ENCODE results near the gene SMYD3.

The SMYD3 gene

GRCh38 chr1:245879091-245879490 lies 628.0 kb downstream of the SMYD3 start:
- peaks cover 3% of the 10 kb centered on the region for H3K4me1 ChIP-seq
- no peak for TF ChIP-seq CTCF (IDR thresholded peaks at IDR 0.05)
- no peak overlapping the region for H2AFZ ChIP-seq
- no peaks in the 10 kb centered on the region for H3K9me3 ChIP-seq (ENCODE audit: control insufficient read depth, low read length)
- H3K27me3 ChIP-seq (ENCODE audit: control insufficient read depth, insufficient read depth, low read length) = no peaks in the 10 kb centered on the region
- no peak overlapping the region for H3K4me2 ChIP-seq (ENCODE audit: low read length)
- H3K79me2 ChIP-seq = no peaks in the 10 kb centered on the region
- no peaks in the 10 kb centered on the region for H3K36me3 ChIP-seq (ENCODE audit: control insufficient read depth, insufficient read depth, low read length)
- H3K27ac ChIP-seq = no peak overlapping the region
- H3K9ac ChIP-seq = no peak overlapping the region
- no peak overlapping the region for H3K4me3 ChIP-seq (ENCODE audit: low read depth, low read length)

GRCh38 chr1:245878585-245878984 lies 628.5 kb downstream of the SMYD3 start:
- no peak for TF ChIP-seq CTCF (IDR thresholded peaks at IDR 0.05)

GRCh38 chr1:245877976-245878375 lies 629.1 kb downstream of the SMYD3 start:
- H3K4me2 ChIP-seq (ENCODE audit: low read length) = no peak overlapping the region
- no peaks in the 10 kb centered on the region for H3K27me3 ChIP-seq (ENCODE audit: control insufficient read depth, insufficient read depth, low read length)
- no peaks in the 10 kb centered on the region for H3K79me2 ChIP-seq
- no peaks in the 10 kb centered on the region for H3K9me3 ChIP-seq (ENCODE audit: control insufficient read depth, low read length)
- no peak overlapping the region for H2AFZ ChIP-seq
- peaks cover 3% of the 10 kb centered on the region for H3K4me1 ChIP-seq
- no peak overlapping the region for H3K9ac ChIP-seq
- no peak overlapping the region for H3K27ac ChIP-seq
- H3K4me3 ChIP-seq (ENCODE audit: low read depth, low read length) = no peak overlapping the region
- TF ChIP-seq CTCF (IDR thresholded peaks at IDR 0.05) = no peak
- no peaks in the 10 kb centered on the region for H3K36me3 ChIP-seq (ENCODE audit: control insufficient read depth, insufficient read depth, low read length)

More at GRCh38 chr1:245878585-245878984, 628.5 kb downstream of the SMYD3 start:
- no peak overlapping the region for H3K9ac ChIP-seq
- no peaks in the 10 kb centered on the region for H3K9me3 ChIP-seq (ENCODE audit: control insufficient read depth, low read length)
- H3K27ac ChIP-seq = no peak overlapping the region
- no peaks in the 10 kb centered on the region for H3K79me2 ChIP-seq
- H3K4me3 ChIP-seq (ENCODE audit: low read depth, low read length) = no peak overlapping the region
- H3K27me3 ChIP-seq (ENCODE audit: control insufficient read depth, insufficient read depth, low read length) = no peaks in the 10 kb centered on the region
- H3K4me2 ChIP-seq (ENCODE audit: low read length) = no peak overlapping the region
- peaks cover 3% of the 10 kb centered on the region for H3K4me1 ChIP-seq
- H3K36me3 ChIP-seq (ENCODE audit: control insufficient read depth, insufficient read depth, low read length) = no peaks in the 10 kb centered on the region
- H2AFZ ChIP-seq = no peak overlapping the region

GRCh38 chr1:245876586-245876985 lies 630.5 kb downstream of the SMYD3 start:
- Histone ChIP-seq H3K36me3 (ENCODE audit: control insufficient read depth, insufficient read depth, low read length) (no peaks in the 10 kb centered on the region), H3K27me3 (ENCODE audit: control insufficient read depth, insufficient read depth, low read length) (no peaks in the 10 kb centered on the region), H3K27ac (no peak overlapping the region), H2AFZ (no peak overlapping the region), H3K9me3 (ENCODE audit: control insufficient read depth, low read length) (no peaks in the 10 kb centered on the region), H3K4me1 (peaks cover 3% of the 10 kb centered on the region), H3K79me2 (no peaks in the 10 kb centered on the region), H3K4me2 (ENCODE audit: low read length) (no peak overlapping the region), H3K9ac (no peak overlapping the region), H3K4me3 (ENCODE audit: low read depth, low read length) (no peak overlapping the region)
- no peak for TF ChIP-seq CTCF (IDR thresholded peaks at IDR 0.05)

GRCh38 chr1:245875581-245876261 lies 631.4 kb downstream of the SMYD3 start:
- Histone ChIP-seq H3K9me3 (ENCODE audit: control insufficient read depth, low read length) (no peaks in the 10 kb centered on the region), H3K27me3 (ENCODE audit: control insufficient read depth, insufficient read depth, low read length) (no peaks in the 10 kb centered on the region), H2AFZ (no peak overlapping the region), H3K9ac (no peak overlapping the region), H3K4me2 (ENCODE audit: low read length) (no peak overlapping the region), H3K79me2 (no peaks in the 10 kb centered on the region), H3K4me3 (ENCODE audit: low read depth, low read length) (no peak overlapping the region), H3K4me1 (peaks cover 3% of the 10 kb centered on the region), H3K36me3 (ENCODE audit: control insufficient read depth, insufficient read depth, low read length) (no peaks in the 10 kb centered on the region), H3K27ac (no peak overlapping the region)
- TF ChIP-seq CTCF (IDR thresholded peaks at IDR 0.05) = no peak
